Fibroblast of skin of abdomen (primary cell): ENCODE data around the gene ANO5.
"Not testable (repeated sequence)": the region's sequence is repeated elsewhere in the genome, so short reads cannot be mapped to it uniquely, and the experiment has no call there.

Experiments used
- DNase-seq: peaks from one replicate; pipeline ENCODE4 v3.0.0-alpha.2; 2013

Gene ANO5

DNA sequence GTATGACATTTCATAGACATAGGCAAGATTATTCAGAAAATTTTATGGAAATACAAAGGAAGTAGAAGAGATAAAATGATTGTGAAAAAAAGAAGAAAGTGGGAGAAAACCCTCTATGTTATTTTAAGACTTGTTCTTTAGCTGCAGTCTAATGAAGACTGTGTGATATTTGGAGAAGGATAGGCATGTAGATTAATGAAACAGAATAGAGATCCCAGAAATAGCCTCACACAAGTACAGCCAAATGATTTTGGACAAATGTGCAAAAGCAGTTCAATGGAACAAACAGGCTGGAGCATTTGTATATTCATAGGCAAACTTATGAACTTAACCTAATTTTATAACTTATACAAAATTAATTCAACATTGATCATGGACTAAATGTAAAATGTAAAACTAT, 14.3 kb downstream of the ANO5 start:
- no peak for DNase-seq

DNA sequence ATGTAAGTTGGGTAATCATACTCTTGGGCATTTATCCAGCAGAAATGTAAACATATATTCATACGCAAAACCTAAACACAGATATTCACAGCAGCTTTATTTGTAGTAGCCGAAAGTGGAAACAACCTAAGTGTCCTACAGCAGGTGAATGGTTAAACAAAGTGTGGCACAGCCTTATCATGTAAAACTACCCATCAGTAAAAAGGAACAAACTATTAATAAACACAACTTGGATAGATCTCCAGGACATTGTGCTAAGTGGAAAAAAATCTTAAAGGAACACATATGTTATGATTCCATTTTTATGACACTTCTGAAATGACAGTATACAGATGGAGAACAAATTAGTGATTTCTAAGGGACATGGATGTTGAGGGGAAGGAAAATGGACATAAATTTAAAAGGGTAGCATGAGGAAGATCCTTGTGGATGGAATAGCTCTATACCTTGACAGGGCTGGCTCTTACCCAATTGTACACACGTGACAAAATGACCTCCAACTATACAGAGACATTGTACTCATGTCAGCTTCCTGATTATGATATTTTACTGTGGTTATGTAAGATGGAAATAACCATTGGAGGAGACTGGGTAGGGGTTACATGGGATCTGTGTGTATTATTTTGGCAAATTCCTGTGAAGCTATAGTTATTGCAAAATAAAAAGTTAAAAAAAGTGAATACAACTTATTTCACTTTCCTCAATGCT, 15.4 kb downstream of the ANO5 start:
- DNase-seq, result no peak

DNA sequence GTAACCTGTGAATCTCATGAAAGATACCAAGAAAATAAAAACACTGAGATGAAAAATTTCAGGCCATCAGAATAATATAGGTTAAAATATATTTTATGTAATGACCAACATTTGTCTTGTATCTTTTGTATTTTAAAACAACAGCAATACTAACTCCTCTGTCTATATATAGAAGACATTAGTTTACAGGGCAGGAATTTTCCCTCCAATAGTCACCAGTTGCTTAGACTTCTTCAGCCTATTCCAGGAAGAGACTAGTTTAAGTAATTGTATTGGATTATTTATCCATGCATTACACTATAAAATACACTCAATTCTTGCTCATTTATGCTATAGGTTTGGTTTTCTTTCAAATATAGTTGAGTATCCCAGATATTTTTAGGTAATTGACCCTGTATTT, 24.1 kb downstream of the ANO5 start:
- DNase-seq, result no peak

DNA sequence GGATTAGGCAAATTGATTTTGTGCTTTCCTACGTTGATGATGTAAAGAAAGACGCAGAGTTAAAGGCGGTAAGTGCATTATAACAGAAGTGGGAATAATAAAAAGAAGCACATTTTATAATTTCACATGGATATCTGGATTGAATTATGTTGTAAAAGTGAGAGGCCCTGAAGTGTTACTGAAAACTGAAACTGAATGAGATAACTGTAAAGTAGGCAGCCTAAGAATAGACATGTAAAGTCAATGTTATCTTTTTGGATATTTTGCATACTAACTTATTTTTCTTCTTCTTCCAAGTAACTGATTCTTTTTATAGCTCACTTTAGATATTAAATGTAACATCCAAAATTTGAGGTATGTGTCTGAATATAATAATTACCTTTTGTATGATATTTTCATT, 28.3 kb downstream of the ANO5 start:
- DNase-seq, result no peak

DNA sequence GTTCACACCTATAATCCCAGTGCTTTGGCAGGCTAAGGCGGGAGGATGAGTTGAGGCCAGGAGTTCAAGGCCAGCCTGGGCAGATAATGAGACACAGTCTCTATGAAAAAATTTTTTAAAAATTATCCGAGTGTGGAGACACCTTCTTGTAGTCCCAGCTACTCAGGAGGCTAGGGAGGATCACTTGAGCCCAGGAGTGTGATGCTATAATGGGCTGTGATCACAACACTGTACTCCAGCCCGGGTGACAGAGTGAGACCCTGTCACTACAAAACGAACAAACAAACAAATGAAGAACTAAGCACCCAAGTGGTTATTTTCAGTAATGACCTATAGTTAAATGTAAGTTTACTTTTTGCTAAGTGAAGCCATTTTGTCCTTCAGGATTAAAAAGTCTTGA, 32.3 kb downstream of the ANO5 start:
- no peak for DNase-seq

DNA sequence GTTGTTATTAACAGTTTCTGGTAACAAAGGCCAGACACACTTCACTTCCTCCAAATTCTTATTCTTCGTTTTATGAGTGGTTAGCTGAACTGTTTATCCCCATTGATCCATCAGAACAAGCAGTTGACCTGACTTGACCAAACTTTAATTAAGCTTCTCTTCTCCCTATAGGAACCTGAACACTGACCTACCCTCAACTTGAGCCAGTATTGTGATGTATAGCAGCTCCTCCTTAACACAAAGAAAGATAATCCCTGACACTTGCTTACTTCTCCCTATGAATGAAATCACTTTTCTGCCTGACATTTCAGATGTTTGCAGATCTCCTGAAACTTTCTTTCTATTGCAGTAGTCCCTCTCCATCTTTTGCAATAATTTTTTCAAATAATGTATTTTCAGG, 41.9 kb downstream of the ANO5 start:
- no peak for DNase-seq

DNA sequence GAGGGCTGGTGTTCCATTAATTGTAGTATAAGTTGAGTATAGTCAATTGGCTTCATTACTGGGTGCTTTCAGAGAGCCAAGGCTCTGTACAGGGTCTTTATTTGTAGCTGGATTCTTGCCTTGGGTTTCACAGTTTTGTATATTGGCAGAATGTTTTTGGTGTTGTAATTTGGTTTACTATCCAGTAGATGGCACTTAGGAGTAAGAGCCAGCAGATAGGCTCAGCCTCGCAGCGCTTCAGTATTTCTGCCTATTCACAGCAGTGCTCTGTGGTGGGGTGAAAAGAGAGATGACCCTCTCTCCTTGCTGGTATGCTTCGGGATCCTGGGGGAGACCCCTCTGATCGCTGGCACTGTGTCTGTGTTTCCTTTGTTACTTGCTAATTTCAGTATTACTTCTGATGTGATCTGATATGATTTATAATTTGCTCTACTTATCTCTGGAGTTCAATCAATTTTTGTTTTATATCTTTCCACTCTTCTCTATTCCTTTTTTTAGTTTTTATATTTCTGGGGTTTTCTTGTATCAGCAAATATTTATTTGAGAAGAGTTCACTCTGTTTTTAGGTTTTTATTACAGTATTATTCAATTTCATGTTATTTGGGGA, 52.2 kb downstream of the ANO5 start:
- DNase-seq, result peak; percentile 32

DNA sequence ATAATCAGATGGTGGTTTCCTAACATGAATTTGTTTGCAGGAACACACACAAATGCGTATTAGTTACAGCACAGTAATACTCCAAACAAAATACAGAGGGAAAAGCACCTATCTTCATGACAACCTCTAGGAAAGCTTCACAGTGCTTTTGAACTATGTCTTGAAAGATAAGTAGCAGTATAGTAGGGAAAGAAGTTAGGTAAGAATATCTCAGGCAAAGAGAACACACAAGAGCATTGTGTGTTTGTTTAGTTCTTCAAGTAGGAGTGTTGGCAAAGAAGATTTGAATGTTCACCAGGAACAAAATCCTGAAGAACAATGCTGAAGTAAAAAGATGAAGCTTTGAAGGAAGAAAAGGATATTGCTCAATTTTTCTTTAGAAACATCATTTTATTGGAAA, 54.1 kb downstream of the ANO5 start:
- no peak for DNase-seq

DNA sequence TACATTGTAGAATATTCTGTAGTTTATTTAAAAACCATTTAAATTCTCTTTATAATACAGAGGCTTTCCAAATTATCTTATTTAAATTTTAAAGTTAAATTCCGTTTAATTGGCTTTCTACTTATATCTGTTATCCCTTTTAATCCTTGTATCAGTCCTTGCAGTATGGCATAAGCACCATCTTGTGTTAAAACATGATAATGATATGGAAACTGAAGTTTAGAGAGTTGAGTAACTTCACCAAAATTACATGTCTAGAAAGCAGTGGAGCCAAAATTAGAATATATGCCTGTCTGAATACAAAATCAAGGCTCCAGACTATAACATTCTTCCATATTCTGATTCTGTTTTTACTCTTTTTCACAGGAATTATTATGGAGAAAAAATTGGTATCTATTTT, 57.0 kb downstream of the ANO5 start:
- DNase-seq, result no peak

DNA sequence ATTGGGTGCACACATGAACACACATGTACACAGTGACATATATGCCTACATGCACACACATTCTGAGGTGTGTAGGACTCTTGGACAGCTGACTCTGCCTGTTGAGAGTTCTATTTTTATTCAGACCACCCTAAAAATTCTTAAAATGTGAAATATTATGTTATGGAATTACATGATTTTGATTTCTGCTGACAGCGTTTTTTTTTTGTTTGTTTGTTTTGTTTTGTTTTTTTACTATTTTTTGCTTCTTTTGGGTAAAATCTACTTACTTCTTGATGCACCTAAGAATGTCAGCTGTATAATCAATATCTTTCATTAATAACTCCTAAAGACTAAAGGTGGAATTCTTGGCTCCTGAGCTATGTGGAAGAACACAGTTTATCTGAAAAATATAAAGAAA, 64.0 kb downstream of the ANO5 start:
- no peak for DNase-seq

DNA sequence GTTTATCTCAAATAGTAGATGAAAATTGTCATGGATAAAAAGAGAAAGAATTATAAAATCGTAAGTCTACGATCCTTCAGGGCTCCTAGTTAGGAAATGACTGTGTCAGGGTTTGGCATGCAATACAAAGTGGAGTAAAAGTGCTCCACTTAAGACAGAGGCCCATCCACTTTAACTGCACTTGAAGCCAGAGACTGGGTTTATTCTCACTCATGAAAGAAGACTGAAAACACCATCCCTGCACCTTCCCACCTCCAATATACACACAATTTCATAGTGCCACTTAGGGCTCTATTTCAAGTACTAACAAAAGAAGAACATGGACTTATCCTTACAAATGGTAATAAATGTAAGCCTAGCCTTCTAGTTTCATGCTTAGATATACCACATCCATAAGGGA, 70.7 kb downstream of the ANO5 start:
- DNase-seq, result no peak

DNA sequence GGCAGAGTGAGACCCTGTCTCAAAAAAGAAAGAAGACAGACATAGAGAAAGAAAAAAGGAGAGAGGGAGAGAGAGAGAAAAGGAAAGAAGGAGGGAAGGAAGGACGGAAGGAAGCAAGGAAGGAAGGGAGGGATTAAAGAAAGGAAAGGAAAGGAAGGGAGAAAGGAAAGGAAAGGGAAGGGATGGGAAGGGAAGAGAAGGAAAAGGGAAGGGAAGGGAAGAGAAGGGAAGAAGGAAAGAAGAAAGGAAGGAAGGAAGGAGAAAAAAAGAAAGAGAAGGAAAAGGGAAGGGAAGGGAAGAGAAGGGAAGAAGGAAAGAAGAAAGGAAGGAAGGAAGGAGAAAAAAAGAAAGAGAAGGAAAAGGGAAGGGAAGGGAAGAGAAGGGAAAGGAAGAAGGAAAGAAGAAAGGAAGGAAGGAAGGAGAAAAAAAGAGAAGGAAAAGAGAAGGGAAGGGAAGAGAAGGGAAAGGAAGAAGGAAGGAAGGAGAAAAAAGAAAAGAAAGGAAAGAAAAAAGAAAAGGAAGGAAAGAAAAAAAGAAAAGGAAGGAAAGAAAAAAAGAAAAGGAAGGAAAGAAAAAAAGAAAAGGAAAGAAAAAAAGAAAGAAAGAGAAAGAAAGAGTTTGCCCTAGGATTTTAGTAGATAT, 76.2 kb downstream of the ANO5 start:
- not testable (repeated sequence) for DNase-seq

DNA sequence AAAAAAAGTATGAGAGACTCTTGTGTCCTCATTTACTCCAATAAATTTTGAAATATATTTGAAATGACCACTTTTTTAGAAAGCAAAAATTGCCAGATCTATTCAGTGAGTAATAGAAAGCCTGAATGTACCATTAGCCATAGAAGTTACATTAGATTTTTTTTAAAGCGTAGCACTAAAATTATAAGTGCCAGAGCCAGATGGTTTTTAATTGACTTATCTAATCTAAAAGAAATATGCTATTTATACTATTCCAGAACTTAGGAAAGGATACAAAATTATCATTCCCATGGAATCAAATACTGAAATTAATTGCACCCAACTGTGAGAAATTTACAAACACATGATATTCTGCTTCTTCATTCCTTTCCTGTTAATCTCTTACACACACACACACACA, 80.9 kb downstream of the ANO5 start:
- DNase-seq, result no peak

DNA sequence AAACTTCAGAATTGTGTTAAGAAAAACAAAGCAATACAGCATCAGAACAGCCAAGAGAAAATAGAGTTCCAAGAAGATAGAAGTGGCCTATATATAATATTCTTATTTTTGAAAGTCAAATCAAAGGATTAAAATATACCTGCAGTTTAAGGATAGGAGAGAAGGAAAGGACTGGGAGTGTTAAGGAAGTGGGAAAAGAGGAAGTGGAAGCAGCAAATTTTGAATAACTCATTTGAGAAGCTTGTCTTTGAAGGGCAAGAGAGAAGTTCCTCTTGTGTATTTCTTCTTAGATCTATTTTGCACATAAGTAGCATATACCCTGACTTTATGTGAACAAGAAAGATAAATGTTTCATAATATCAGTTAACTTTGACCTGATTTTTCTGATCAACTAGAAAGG, 82.7 kb downstream of the ANO5 start:
- no peak for DNase-seq

DNA sequence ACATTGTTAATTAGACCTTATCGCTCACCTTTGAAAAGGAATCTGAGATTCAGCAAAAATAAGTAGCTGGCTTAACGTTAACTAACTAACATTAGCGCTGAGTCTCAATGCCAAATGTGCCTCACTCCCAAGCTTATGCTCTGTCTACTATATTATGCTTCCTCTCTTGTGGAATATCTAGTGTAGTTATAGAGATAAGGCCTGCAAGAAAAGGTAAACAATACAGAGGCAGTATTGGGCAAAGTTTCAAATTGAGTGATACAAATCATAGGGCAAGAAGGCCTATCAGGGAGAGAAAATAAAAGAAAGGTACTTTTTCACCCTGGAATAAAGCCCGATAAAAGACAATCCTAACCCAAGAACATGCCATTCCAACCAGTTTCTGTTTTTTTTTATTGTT, 83.7 kb downstream of the ANO5 start:
- DNase-seq, result no peak

DNA sequence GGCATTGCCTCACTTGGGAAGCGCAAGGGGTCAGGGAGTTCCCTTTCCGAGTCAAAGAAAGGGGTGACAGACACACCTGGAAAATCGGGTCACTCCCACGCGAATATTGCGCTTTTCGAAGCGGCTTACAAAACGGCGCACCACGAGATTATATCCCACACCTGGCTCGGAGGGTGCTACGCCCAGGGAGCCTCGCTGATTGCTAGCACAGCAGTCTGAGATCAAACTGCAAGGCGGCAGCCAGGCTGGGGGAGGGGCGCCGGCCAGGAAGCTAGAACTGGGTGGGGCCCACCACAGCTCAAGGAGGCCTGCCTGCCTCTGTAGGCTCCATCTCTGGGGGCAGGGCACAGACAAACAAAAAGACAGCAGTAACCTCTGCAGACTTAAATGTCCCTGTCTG, 92.1 kb downstream of the ANO5 start:
- not testable (repeated sequence) for DNase-seq

DNA sequence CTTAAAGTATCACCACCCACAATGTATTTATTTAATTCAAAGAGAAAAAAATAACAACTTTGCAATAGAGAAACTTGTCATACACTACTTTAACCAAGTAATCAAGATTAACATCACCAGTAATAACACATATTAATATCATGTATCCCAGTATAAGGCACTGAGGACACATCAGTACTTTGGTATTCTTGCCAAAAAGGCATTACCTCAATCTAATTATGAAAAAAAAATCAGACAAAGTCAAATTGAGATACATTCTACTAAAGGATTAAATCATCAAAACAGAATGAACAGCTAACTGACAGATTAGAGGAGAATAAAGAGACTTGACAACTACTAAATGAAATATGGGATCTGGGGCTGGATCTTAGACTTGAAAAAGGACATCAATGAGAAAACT, 109.5 kb downstream of the ANO5 start:
- DNase-seq, result no peak

DNA sequence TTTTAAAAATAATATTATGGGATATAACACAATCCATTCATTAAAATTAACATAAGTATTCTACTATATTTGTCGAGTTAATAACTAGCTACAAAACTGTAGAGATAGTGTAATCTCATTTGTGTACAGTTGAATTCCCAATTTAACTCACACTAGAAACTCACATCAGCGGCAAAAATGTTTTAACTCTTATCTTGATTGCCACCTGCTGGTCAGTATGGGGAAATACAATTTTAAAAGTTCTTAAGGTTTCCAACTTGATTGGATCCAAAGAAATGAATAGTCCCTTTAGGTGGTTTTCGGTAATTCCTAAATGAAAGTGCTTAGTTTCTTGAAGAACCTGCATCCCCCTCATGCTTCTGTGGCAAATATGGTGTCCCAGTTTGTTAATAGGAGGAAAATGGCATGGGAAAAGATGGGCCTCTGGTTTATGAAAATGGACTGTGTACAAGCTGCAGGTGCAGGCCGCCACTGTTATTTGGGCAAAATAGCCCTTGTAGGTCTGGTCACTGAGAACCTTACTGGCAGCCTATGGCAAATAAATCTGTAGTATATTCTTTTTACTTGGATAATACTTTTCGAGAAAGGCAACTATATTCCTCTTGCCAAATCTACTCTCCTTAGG, 111.6 kb downstream of the ANO5 start:
- DNase-seq, result peak; percentile 1

DNA sequence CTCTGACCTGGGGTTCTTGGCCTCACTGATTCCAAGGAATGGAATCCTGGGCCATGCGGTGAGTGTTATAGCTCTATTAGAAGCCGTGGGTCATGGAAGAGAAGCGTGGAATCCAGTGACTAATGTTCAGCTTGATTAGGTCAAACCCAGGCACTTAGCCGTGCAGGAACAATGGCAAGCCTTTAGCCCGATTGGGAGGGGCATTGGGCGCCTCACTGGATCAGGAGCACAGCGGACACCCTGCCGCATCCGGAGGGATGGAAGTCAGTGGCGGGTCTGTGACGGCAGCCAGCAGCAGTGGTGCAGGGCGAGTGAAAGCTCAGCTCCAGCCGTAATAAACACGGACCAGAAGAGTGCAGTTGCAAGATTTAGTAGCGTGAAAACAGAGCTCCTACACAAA, 124.8 kb downstream of the ANO5 start:
- DNase-seq, result no peak

DNA sequence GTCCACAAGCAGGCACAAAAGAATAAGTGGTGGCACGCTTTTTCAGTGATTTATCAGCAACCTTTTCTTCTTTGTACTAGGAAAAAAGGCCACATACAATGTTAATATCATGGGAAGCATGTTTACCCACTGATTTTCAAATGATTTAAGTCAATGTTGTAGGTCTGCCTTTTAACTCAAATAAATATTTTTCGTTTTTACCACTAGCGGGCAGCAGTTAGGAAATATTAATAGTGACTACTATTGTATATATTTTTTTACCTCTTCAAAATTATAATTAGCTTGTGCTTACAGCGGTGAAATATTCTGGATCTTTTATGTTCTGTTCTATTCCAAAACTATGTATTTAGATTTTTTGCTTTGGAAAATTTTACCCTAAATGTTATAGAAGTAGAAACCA, 138.9 kb downstream of the ANO5 start:
- DNase-seq, result no peak
